Hindlimb muscle (tissue), 1 donor: ENCODE measurements around the gene UBXN4. TPM values are rescaled to one million over a fixed set of nuclear protein-coding genes. Genes with fewer than 3 reads are reported as not detected.
"Not testable (repeated sequence)": the region's sequence is repeated elsewhere in the genome, so short reads cannot be mapped to it uniquely, and the experiment has no call there.

Experiments used
- DNase-seq: peaks from one replicate; pipeline ENCODE4 v3.0.0-alpha.2; 2013
- polyA plus RNA-seq: library from polyadenylated mRNA; unstranded; fragments of 120-200 nt; gene quantifications from one replicate; pipeline ENCODE4 v1.2.1, GENCODE V29; 2013; ENCODE audit not compliant: insufficient read length

UBXN4 gene
- polyA plus RNA-seq: 66.9 TPM

GRCh38 chr2:135741395-135742324 is at the start of gene UBXN4:
Gene UBXN4, plus strand, starts transcription at chr2:135741855. Its CDS starts 75 bp downstream, at chr2:135741930.
- peak; percentile 99 for DNase-seq

- no peak for DNase-seq
Observed at GRCh38 chr2:135694711-135695110, 46.9 kb upstream of the UBXN4 start.

- no peak for DNase-seq
Observed at GRCh38 chr2:135698838-135699237, 42.8 kb upstream of the UBXN4 start.

- no peak for DNase-seq
Observed at GRCh38 chr2:135701442-135701841, 40.2 kb upstream of the UBXN4 start.

- DNase-seq: no peak
Observed at GRCh38 chr2:135703300-135703699, 38.4 kb upstream of the UBXN4 start.

GRCh38 chr2:135704075-135704474 is 37.6 kb upstream of the UBXN4 start:
- not testable (repeated sequence) for DNase-seq

GRCh38 chr2:135708159-135708558 is 33.5 kb upstream of the UBXN4 start:
- DNase-seq: no peak

GRCh38 chr2:135709992-135710391 is 31.7 kb upstream of the UBXN4 start:
- DNase-seq: peak; percentile 51

- DNase-seq: not testable (repeated sequence)
Observed at GRCh38 chr2:135715086-135715485, 26.6 kb upstream of the UBXN4 start.

- DNase-seq: no peak
Observed at GRCh38 chr2:135728064-135728743, 13.5 kb upstream of the UBXN4 start.

GRCh38 chr2:135732561-135732960 is 9.1 kb upstream of the UBXN4 start:
- DNase-seq: no peak

GRCh38 chr2:135733045-135733444 is 8.6 kb upstream of the UBXN4 start:
- DNase-seq: no peak

- DNase-seq: no peak
Observed at GRCh38 chr2:135736546-135736945, 5.1 kb upstream of the UBXN4 start.

GRCh38 chr2:135740206-135740605 is 1.4 kb upstream of the UBXN4 start:
- no peak for DNase-seq

- DNase-seq: no peak
Observed at GRCh38 chr2:135741043-135741394, 636 bp upstream of the UBXN4 start.

GRCh38 chr2:135742325-135742757 is 686 bp downstream of the UBXN4 start:
- DNase-seq: peak; percentile 68

GRCh38 chr2:135743860-135744259 is 2.2 kb downstream of the UBXN4 start:
- no peak for DNase-seq

- DNase-seq: no peak
Observed at GRCh38 chr2:135744760-135745314, 3.2 kb downstream of the UBXN4 start.

GRCh38 chr2:135745545-135745944 is 3.9 kb downstream of the UBXN4 start:
- no peak for DNase-seq

- DNase-seq: no peak
Observed at GRCh38 chr2:135755573-135755972, 13.9 kb downstream of the UBXN4 start.

GRCh38 chr2:135756692-135757091 is 15.0 kb downstream of the UBXN4 start:
- DNase-seq: no peak

- no peak for DNase-seq
Observed at GRCh38 chr2:135762022-135762421, 20.4 kb downstream of the UBXN4 start.

- DNase-seq: no peak
Observed at GRCh38 chr2:135762530-135762929, 20.9 kb downstream of the UBXN4 start.
